T-helper 9 cell (primary cell): ENCODE results near the gene NAXE.
"Not testable (repeated sequence)": the region's sequence is repeated elsewhere in the genome, so short reads cannot be mapped to it uniquely, and the experiment has no call there.

Experiments
- DNase-seq: peaks from one replicate; pipeline ENCODE4 v3.0.0-alpha.2; 2020

Gene NAXE

GRCh38 chr1:156594190-156594589 is 2.6 kb downstream of the NAXE start:
- DNase-seq, result no peak

GRCh38 chr1:156595016-156595415 is 3.4 kb downstream of the NAXE start:
- no peak for DNase-seq

- no peak for DNase-seq
Observed at GRCh38 chr1:156596426-156596825, 4.8 kb downstream of the NAXE start.

- no peak for DNase-seq
Observed at GRCh38 chr1:156598125-156598524, 6.5 kb downstream of the NAXE start.

- DNase-seq, result no peak
Observed at GRCh38 chr1:156598731-156599432, 7.3 kb downstream of the NAXE start.

GRCh38 chr1:156599811-156600210 is 8.2 kb downstream of the NAXE start:
- no peak for DNase-seq

GRCh38 chr1:156600733-156601121 is 9.2 kb downstream of the NAXE start:
- DNase-seq, result no peak

GRCh38 chr1:156601122-156601830 is 9.7 kb downstream of the NAXE start, which contains the start of gene GPATCH4:
TSS of gene GPATCH4 (minus strand) at chr1:156601479.
- peak; percentile 64 for DNase-seq

- no peak for DNase-seq
Observed at GRCh38 chr1:156601892-156602291, 10.3 kb downstream of the NAXE start.

- no peak for DNase-seq
Observed at GRCh38 chr1:156602557-156602993, 11.0 kb downstream of the NAXE start.

- DNase-seq, result not testable (repeated sequence)
Observed at GRCh38 chr1:156607344-156607743, 15.8 kb downstream of the NAXE start.

GRCh38 chr1:156608036-156608674 is 16.6 kb downstream of the NAXE start:
- peak; percentile 36 for DNase-seq

- DNase-seq, result peak; percentile 46
Observed at GRCh38 chr1:156608981-156609380, 17.4 kb downstream of the NAXE start.

- DNase-seq, result not testable (repeated sequence)
Observed at GRCh38 chr1:156610072-156610471, 18.5 kb downstream of the NAXE start.

GRCh38 chr1:156612666-156613065 is 21.1 kb downstream of the NAXE start:
- DNase-seq, result no peak

- no peak for DNase-seq
Observed at GRCh38 chr1:156615946-156616345, 24.4 kb downstream of the NAXE start.

GRCh38 chr1:156616463-156616862 is 24.9 kb downstream of the NAXE start:
- no peak for DNase-seq

GRCh38 chr1:156618853-156619581 is 27.4 kb downstream of the NAXE start, which contains the start of gene HAPLN2:
TSS of gene HAPLN2 (plus strand) at chr1:156619415. CDS start at chr1:156623491, 4,076 bp downstream.
- DNase-seq, result no peak

- DNase-seq, result no peak
Observed at GRCh38 chr1:156619582-156619955, 28.0 kb downstream of the NAXE start.

GRCh38 chr1:156622581-156623297 is 31.2 kb downstream of the NAXE start:
- DNase-seq, result no peak

GRCh38 chr1:156623946-156624813 is 32.6 kb downstream of the NAXE start:
- DNase-seq, result peak; percentile 24
